Fibroblast of upper back skin (primary cell): ENCODE data around the gene TMEM143.
"Not testable (repeated sequence)": the region's sequence is repeated elsewhere in the genome, so short reads cannot be mapped to it uniquely, and the experiment has no call there.

Experiments used
- DNase-seq: peaks from one replicate; pipeline ENCODE4 v3.0.0-alpha.2; 2013

TMEM143 gene

GRCh38 chr19:48363810-48364597 lies at the start of gene TMEM143, which contains the start of gene SYNGR4:
TMEM143 (minus strand) TSS chr19:48363940; CDS start chr19:48363920, 20 bp downstream.
SYNGR4 (plus strand) TSS chr19:48364367; CDS start chr19:48365843, 1,476 bp downstream.
- DNase-seq, result peak; percentile 100

GRCh38 chr19:48405850-48406249 lies 42.1 kb upstream of the TMEM143 start:
- no peak for DNase-seq

- no peak for DNase-seq
These were observed 41.4 kb upstream of the TMEM143 start for GRCh38 chr19:48405010-48405659.

- DNase-seq, result peak; percentile 62
These were observed 39.9 kb upstream of the TMEM143 start for GRCh38 chr19:48403606-48404005.

GRCh38 chr19:48401287-48401686 lies 37.5 kb upstream of the TMEM143 start:
- no peak for DNase-seq

- peak; percentile 74 for DNase-seq
These were observed 36.4 kb upstream of the TMEM143 start for GRCh38 chr19:48400018-48400742.

GRCh38 chr19:48398375-48399235 lies 34.9 kb upstream of the TMEM143 start:
- DNase-seq, result peak; percentile 78

- no peak for DNase-seq
These were observed 34.3 kb upstream of the TMEM143 start for GRCh38 chr19:48398102-48398374.

GRCh38 chr19:48397263-48398101 lies 33.7 kb upstream of the TMEM143 start:
- DNase-seq, result no peak

GRCh38 chr19:48396824-48397176 lies 33.1 kb upstream of the TMEM143 start:
- no peak for DNase-seq

- DNase-seq, result no peak
These were observed 32.5 kb upstream of the TMEM143 start for GRCh38 chr19:48396016-48396823.

- no peak for DNase-seq
These were observed 31.8 kb upstream of the TMEM143 start for GRCh38 chr19:48395499-48395898.

- no peak for DNase-seq
These were observed 31.4 kb upstream of the TMEM143 start for GRCh38 chr19:48395170-48395455.

GRCh38 chr19:48394331-48395169 lies 30.8 kb upstream of the TMEM143 start:
- DNase-seq, result no peak

- DNase-seq, result peak; percentile 35
These were observed 30.0 kb upstream of the TMEM143 start, which contains the start of gene GRIN2D for GRCh38 chr19:48393559-48394330. GRIN2D (plus strand) TSS chr19:48393668; CDS start chr19:48398393, 4,725 bp downstream.

GRCh38 chr19:48392860-48393558 lies 29.3 kb upstream of the TMEM143 start:
- DNase-seq, result no peak

GRCh38 chr19:48392006-48392344 lies 28.2 kb upstream of the TMEM143 start:
- DNase-seq, result not testable (repeated sequence)

- DNase-seq, result peak; percentile 73
These were observed 27.6 kb upstream of the TMEM143 start, which contains the start of gene KDELR1 for GRCh38 chr19:48391100-48392005. KDELR1 (minus strand) TSS chr19:48391551; CDS start chr19:48391358, 193 bp downstream.
